Measurements from ENCODE around the gene ENTPD3.

- TF ChIP-seq CSDC2 (CRISPR knock-in tag; IDR thresholded peaks at IDR 0.05) = no peak
- TF ChIP-seq TCF4 (CRISPR knock-in tag; IDR thresholded peaks at IDR 0.05; ENCODE audit: borderline replicate concordance) = no peak
- no peak for TF ChIP-seq PATZ1 (CRISPR knock-in tag; IDR thresholded peaks at IDR 0.05; ENCODE audit: borderline replicate concordance)
- no peak for TF ChIP-seq GLIS3 (CRISPR knock-in tag; IDR thresholded peaks at IDR 0.05)
- no peak for TF ChIP-seq ARNTL (CRISPR knock-in tag; IDR thresholded peaks at IDR 0.05; ENCODE audit: borderline replicate concordance, low read depth)
- TF ChIP-seq SNAI2 (CRISPR knock-in tag; IDR thresholded peaks at IDR 0.05) = no peak
- TF ChIP-seq TOX (CRISPR knock-in tag; IDR thresholded peaks at IDR 0.05; ENCODE audit: borderline replicate concordance) = no peak
- no peak for TF ChIP-seq RARB (CRISPR knock-in tag; IDR thresholded peaks at IDR 0.05)
- no peak for TF ChIP-seq ZNF565 (CRISPR knock-in tag; conservative IDR thresholded peaks at IDR 0.05; ENCODE audit: low read depth)
- no peak for TF ChIP-seq POU6F1 (CRISPR knock-in tag; IDR thresholded peaks at IDR 0.05; ENCODE audit: borderline replicate concordance, low read depth)
- TF ChIP-seq TSHZ2 (CRISPR knock-in tag; IDR thresholded peaks at IDR 0.05) = no peak
Measured at GRCh38 chr3:40387001-40387894, at the start of gene ENTPD3.

Measured in SK-N-SH treated with all-trans-retinoic acid at 6 μM for 48 hours (cell line).